HG02938 (cell line): ENCODE results near the gene FAF1.

Source experiments
- ATAC-seq: cut with Tn5 transposase; IDR thresholded peaks from one replicate; pipeline ENCODE4 v1.9.1; 2021; ENCODE audit warnings: mild to moderate bottlenecking, moderate library complexity; ENCODE audit not compliant: unreplicated experiment

FAF1 gene

GRCh38 chr1:50454911-50455310 is 505.2 kb downstream of the FAF1 start:
- ATAC-seq, result no peak

DNA sequence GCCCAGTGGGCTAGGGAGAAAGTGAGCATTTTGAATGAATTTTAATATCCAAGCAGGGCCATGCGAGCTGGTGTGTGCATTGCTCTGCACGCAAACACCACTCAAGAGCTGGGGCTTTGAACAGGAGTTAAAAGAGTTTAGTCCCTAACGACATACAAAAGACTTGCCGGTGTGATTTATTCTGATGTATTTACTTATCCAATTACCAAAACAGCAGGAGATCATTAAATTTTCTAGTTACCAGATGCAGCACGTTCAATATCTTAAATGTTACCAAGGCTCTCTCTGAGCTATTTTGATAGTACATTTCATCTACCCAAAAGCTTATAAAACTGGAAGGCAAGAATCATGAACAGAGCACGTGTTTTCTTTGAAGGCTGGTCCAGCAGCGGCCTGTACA is 506.8 kb downstream of the FAF1 start:
- no peak for ATAC-seq

- no peak for ATAC-seq
Observed at GRCh38 chr1:50452700-50453099, 507.4 kb downstream of the FAF1 start.

DNA sequence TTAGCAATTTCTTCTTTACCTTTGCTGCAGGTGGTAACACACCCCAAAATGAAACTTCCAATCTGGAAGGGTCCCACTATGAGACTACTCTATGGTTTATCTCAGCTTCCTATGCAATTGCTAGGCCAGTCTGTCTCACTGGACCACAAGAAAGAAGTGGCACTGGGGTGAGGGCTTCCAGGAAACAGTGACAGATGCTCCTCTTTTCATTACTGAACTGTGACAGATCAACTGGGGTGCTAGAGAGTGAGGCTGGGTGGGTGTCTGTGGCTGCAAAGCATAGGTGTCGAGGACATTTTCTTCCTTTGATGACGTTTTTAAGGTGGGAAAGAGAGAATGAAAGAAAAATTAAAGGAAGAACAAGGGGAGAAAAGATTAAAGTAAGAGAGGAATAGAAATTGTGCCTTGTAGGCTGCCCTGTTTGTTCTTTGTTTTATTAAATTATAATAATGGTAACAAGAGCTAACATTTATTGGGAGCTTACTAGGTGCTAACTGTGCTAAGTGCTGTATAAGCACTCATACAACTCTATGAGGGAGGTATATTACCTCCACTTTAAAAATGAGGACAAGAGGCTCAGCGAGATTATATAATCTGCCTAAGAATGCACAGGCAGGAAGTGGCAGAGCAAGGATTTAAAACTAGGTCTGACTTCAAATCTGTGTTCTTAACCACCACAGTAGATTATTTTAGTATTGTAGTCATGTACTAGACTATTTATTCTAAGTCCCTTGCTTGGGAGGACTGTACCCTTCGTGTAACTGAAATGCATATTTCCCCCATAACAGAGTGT is 509.0 kb downstream of the FAF1 start:
- ATAC-seq, result no peak

- no peak for ATAC-seq
Observed at GRCh38 chr1:50447961-50448360, 512.1 kb downstream of the FAF1 start.

DNA sequence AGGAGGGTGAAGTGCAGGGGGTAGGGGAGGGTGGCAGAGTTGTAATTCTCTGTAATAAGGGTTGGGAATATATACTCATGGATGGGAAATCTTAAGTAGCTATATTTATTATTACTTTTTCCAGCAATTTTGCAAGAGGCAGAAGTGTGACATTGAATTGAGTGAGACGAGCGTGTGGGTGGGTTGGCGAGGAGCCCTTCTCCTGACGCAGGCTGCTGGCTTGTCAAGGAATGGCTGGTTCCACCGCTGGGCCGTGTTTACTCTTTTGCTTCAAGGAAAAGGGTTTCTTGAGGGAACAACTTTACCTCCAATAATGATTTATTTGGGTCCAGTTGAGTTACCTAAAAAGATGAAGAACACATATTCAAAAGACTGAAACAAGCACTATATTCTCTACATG is 518.9 kb downstream of the FAF1 start:
- no peak for ATAC-seq

- no peak for ATAC-seq
Observed at GRCh38 chr1:50438945-50439344, 521.1 kb downstream of the FAF1 start.

DNA sequence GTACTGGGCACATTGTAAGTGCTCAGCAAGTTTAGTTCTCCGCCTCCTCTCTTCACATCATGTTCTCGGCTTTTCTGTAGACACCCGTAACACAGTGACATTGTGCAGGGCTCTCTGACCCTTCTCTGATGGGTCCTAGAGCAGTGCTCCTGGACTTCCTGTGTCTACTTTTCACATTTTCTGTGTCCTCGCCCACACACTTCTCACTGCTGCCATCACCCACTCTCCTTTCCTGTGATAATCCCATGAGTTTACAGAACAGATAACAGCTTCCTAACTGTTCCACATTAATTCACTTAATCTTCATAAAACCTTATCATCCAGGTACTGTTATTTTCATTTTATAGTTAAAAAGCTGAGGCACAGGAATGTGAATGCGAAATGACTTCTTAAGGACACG is 523.6 kb downstream of the FAF1 start:
- no peak for ATAC-seq

DNA sequence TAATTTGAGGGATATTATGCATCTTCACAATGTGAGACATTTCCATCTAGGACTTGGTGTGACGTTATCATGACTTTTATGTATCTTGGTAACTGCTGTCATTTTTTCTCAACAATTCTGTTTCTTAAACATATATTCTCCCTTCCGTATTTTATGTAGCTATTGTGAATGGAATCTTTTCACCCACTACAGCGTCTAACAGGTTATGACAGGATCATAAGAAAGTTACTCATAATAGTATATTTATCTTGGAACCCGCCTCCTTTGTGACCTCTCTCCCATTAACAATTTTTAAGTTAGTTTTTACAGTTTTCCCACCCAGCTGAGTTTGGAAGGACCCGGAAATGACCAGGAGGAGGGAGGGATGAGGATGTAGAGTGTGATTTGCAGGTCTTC is 530.1 kb downstream of the FAF1 start:
- ATAC-seq, result no peak

GRCh38 chr1:50427818-50428779 is 532.0 kb downstream of the FAF1 start:
- no peak for ATAC-seq

DNA sequence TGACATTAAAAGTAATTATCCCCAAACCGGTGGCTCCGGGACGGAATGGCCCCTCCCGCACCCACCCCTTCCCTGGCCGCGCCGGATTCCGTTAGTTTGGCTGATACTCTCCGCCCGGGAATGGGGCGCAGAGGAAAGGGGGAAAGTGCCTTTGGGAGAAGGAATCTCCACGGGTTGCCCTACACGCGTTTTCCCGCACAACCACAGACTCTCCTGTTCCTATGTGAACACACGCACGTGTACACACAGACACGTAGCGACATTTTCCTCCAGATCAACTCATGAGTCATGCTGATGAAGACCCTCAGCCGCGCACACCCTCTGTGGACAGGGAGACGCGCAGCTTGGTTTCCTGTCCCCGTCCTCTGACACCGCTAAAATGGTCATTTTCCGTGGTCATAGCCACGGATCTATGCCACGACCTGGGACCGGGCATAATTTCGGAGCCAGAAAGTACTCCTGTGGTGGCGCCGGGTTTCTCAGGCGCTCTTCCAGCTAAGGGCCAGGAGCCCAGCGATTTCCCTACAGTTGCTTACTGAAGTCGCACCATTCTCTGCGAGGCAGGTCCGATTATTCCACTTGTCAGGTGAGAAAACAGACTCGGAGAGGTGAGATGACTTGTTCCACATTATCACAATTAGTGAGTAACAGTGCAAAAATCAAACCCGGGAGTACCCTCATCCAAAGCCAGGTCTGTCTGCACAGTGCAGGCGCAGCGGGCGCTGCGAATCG is 532.8 kb downstream of the FAF1 start:
- no peak for ATAC-seq

DNA sequence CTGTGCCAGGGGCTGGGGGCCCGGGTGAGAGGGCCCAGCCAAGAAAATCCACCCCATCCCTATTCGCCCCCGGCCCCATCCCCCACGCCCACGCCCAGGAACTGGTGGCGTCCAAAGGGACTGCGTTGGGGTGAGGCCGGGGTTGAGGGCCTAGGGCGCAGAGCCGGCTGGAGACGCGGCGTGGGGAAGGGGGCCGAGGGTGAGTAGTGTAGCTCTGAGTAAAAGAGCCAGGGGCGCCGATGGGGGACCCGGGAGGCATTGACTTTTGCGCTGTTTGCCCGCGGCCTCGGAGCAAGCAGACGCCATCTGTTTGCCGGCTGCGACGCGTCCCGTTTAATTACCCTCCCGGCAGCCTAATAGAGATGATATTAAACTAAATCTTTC is 533.4 kb downstream of the FAF1 start:
- ATAC-seq, result no peak

GRCh38 chr1:50426108-50426700 is 533.9 kb downstream of the FAF1 start:
- ATAC-seq, result no peak

DNA sequence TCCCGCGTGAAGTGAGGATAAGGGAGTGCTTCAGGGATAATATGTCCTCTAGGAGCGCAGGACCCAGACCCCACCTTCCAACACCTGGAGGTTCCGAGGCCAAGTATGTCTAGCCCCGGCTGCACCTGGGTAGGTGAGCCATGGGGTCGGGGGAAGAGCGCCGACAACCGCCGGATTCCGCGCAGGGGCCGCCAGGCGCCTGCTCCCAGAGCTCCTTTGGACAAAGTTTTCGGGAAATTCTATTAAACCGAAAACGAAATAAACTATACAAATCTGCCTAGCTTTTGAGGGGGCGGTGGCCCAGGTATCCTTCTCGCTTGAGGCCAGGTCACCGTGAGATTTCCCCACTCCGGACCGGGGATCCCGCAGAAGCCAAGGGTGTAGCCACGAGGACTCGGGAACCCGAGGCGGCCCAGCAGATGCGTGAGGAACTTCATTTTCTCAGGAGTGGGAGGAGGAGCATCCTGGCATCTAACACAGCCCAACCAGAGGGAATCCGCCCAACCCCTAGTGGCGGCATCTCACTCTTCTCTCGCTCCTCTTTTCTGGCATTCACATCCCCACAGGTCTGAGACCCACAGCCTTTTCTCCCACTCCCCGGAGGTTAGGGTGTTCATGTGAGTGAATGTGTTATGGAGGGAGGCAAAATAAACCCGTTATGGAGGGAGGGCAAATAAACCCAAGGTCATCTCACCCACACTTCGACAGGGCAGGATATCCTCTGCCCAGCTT is 534.5 kb downstream of the FAF1 start:
- no peak for ATAC-seq

DNA sequence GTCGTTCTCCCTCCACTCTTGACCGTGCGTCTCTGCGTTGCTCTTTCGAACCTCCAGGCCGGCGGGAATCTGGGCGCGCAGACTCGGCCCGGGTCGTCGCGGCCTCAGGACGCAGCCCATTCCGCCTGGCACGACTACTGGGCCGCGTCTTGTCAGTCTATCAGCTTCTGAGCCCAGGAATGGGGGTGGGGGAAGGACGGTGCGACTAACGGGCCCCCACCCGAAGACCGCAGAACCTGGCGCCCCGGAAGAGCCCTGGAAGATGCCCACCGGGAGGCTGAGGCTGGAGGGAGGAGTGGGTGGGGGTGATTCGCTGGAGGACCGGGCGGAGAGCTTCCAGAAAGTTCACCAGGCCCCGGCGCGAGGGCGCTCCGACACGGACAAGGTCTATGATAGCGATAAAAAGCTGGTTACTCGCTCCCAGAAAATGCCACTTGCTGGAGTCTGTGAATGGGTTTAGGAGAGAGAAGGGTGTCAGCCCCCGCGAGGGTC is 535.1 kb downstream of the FAF1 start:
- ATAC-seq, result no peak

- ATAC-seq, result no peak
Observed at GRCh38 chr1:50424045-50424883, 535.8 kb downstream of the FAF1 start.

GRCh38 chr1:50423670-50424000 is 536.4 kb downstream of the FAF1 start:
- no peak for ATAC-seq

GRCh38 chr1:50422946-50423669 is 537.0 kb downstream of the FAF1 start, which contains the start of gene DMRTA2:
Gene DMRTA2, minus strand, starts transcription at chr1:50423443. Its CDS starts 1,907 bp downstream, at chr1:50421536.
- ATAC-seq, result no peak

DNA sequence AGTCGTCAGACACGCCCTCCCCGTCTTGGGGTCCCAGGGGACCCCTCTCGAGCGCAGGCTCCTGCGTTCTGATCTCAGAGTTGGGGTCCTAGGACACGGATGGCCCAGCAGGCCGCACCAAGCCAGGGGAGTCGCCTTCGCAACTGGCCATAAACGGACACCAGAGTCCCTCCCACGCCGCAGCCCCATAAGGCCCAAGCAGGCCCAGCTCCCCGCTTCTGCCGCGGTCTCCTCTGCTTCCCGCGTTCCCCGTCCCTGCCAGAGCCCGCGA is 537.5 kb downstream of the FAF1 start:
- ATAC-seq, result no peak
